ENCODE results near the gene PCDHGA12.
"Not testable (repeated sequence)": the region's sequence is repeated elsewhere in the genome, so short reads cannot be mapped to it uniquely, and the experiment has no call there.

The PCDHGA12 gene

DNA sequence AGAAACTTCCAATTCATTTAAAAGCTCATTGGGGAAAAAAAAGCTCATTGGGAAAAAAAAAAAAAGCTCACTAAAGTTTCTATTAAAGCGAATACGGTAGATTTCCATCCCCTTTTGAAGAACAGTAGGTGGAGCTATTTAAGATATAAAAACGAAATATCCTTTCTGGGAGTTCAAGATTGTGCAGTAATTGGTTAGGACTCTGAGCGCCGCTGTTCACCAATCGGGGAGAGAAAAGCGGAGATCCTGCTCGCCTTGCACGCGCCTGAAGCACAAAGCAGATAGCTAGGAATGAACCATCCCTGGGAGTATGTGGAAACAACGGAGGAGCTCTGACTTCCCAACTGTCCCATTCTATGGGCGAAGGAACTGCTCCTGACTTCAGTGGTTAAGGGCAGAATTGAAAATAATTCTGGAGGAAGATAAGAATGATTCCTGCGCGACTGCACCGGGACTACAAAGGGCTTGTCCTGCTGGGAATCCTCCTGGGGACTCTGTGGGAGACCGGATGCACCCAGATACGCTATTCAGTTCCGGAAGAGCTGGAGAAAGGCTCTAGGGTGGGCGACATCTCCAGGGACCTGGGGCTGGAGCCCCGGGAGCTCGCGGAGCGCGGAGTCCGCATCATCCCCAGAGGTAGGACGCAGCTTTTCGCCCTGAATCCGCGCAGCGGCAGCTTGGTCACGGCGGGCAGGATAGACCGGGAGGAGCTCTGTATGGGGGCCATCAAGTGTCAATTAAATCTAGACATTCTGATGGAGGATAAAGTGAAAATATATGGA is at the start of gene PCDHGA12:
Gene PCDHGA12, plus strand, starts transcription at position 176 of the 782 bp plus-strand sequence. Its CDS starts 253 bp downstream, at position 429.
- Mint-ChIP-seq H3K27ac (peak within 1 kb of the TSS; percentile 60), H3K4me3 (peak within 1 kb of the TSS; percentile 64), H3K27me3 (peaks cover 78% of the 10 kb centered on the region), H3K36me3 (ENCODE audit: low read depth) (peaks cover 19% of the 10 kb centered on the region), H3K9me3 (peaks cover 27% of the 10 kb centered on the region), H3K4me1 (ENCODE audit: low read depth) (peaks cover 19% of the 10 kb centered on the region)
- DNase-seq = no peak

DNA sequence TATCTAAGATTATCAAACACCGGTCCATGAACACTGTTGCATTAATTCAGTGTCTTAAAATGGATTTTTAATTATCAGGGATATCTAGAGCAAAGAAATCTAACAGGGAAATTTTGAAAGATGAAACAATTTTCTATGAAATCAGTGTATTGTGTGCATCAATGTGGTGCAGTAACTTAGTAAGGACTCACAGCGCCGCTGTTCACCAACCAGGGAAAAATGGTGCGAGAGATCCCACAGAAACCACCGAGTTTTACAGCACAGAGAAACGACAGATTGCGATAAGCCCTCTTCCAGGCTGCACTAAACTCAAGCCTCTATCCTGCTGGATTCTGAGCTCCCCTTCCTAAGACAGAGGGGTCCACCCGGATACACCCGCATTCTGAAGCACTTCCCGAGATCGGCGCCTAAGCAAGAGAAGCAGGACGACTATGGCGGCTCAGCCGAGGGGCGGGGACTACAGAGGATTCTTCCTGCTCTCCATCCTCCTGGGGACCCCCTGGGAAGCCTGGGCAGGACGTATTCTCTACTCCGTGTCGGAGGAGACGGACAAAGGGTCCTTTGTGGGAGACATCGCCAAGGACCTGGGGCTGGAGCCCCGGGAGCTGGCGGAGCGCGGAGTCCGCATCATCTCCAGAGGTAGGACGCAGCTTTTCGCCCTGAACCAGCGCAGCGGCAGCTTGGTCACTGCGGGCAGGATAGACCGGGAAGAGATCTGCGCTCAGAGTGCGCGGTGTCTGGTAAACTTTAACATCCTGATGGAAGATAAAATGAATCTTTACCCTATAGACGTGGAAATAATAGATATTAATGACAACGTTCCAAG is 47.6 kb upstream of the PCDHGA12 start, which contains the start of gene PCDHGA7:
Gene PCDHGA7, plus strand, starts transcription at position 274 of the 826 bp plus-strand sequence. Its CDS starts 158 bp downstream, at position 432.
- peaks cover 7% of the 10 kb centered on the region for H3K36me3 Mint-ChIP-seq (ENCODE audit: low read depth)
- DNase-seq = no peak
- peaks cover 33% of the 10 kb centered on the region for H3K9me3 Mint-ChIP-seq
- H3K27ac Mint-ChIP-seq = no peak within 1 kb of the TSS
- H3K4me1 Mint-ChIP-seq (ENCODE audit: low read depth) = no peaks in the 10 kb centered on the region
- peaks cover 76% of the 10 kb centered on the region for H3K27me3 Mint-ChIP-seq
- peak within 1 kb of the TSS; percentile 49 for H3K4me3 Mint-ChIP-seq

DNA sequence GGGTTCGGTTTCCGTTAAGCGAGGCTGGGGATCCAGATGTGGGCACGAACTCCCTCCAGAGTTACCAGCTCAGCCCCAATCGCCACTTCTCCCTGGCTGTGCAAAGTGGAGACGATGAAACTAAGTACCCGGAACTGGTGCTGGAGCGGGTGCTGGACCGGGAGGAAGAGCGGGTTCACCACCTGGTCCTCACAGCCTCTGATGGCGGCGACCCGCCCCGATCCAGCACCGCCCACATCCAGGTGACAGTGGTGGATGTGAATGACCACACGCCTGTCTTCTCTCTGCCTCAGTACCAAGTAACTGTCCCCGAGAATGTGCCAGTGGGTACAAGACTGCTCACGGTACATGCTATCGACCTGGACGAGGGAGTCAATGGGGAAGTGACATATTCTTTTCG is 47.0 kb upstream of the PCDHGA12 start:
- Mint-ChIP-seq H3K4me1 (ENCODE audit: low read depth) (no peaks in the 10 kb centered on the region), H3K27me3 (peaks cover 79% of the 10 kb centered on the region), H3K4me3 (no peak overlapping the region), H3K27ac (no peak overlapping the region), H3K9me3 (peaks cover 35% of the 10 kb centered on the region), H3K36me3 (ENCODE audit: low read depth) (peaks cover 9% of the 10 kb centered on the region)
- no peak for DNase-seq

DNA sequence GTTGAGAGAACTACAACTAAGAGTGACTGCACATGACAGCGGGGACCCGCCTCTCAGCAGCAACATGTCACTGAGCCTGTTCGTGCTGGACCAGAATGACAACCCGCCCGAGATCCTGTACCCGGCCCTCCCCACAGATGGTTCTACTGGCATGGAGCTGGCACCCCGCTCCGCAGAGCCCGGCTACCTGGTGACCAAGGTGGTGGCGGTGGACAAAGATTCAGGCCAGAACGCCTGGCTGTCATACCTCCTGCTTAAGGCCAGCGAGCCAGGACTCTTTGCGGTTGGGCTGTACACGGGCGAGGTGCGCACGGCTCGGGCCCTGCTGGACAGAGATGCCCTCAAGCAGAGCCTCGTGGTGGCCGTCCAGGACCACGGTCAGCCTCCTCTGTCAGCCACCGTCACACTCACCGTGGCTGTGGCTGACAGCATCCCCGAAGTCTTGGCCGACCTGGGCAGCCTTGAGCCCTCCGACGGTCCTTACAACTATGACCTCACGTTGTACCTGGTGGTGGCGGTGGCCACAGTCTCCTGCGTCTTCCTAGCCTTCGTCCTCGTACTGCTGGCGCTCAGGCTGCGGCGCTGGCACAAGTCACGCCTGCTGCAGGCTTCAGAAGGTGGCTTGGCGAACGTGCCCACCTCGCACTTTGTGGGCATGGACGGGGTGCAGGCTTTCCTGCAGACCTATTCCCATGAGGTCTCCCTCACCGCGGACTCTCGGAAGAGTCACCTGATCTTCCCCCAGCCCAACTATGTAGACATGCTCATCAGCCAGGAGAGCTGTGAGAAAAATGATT is 45.6 kb upstream of the PCDHGA12 start:
- DNase-seq = no peak
- peaks cover 88% of the 10 kb centered on the region for H3K27me3 Mint-ChIP-seq
- H3K4me3 Mint-ChIP-seq = no peak overlapping the region
- H3K27ac Mint-ChIP-seq = no peak overlapping the region
- H3K9me3 Mint-ChIP-seq = peaks cover 46% of the 10 kb centered on the region
- H3K4me1 Mint-ChIP-seq (ENCODE audit: low read depth) = no peaks in the 10 kb centered on the region
- H3K36me3 Mint-ChIP-seq (ENCODE audit: low read depth) = peaks cover 13% of the 10 kb centered on the region

DNA sequence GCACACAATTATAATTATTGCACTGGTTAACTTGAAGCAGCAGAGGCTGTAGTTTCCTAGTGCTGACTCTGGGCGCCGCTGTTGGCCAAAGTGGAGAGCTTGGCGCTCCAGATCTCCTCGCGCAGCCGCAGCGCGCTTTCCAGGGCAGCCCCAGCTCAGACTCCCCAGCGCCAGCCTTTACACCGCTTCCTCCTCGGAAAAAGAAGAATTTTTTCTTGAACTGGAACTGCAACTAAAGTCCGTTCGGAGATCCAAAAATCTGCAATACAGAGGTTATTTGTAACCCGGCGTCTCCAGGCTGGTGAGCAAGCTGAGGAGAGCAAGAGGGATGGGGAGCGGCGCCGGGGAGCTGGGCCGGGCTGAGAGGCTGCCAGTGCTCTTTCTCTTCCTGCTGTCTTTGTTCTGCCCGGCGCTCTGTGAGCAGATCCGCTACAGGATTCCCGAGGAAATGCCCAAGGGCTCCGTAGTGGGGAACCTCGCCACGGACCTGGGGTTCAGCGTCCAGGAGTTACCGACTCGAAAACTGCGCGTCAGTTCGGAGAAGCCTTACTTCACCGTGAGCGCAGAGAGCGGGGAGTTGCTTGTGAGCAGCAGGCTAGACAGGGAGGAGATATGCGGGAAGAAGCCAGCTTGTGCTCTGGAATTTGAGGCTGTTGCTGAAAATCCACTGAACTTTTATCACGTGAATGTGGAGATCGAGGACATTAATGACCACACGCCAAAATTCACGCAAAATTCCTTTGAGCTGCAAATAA is 42.6 kb upstream of the PCDHGA12 start, which contains the start of gene PCDHGB4:
Gene PCDHGB4, plus strand, starts transcription at position 142 of the 755 bp plus-strand sequence. Its CDS starts 187 bp downstream, at position 329.
- Mint-ChIP-seq H3K4me3 (peak within 1 kb of the TSS; percentile 51), H3K36me3 (ENCODE audit: low read depth) (peaks cover 14% of the 10 kb centered on the region), H3K27me3 (peaks cover 89% of the 10 kb centered on the region), H3K9me3 (peaks cover 54% of the 10 kb centered on the region)
- DNase-seq; H3K4me1 Mint-ChIP-seq (ENCODE audit: low read depth); H3K27ac Mint-ChIP-seq: not testable (repeated sequence)

DNA sequence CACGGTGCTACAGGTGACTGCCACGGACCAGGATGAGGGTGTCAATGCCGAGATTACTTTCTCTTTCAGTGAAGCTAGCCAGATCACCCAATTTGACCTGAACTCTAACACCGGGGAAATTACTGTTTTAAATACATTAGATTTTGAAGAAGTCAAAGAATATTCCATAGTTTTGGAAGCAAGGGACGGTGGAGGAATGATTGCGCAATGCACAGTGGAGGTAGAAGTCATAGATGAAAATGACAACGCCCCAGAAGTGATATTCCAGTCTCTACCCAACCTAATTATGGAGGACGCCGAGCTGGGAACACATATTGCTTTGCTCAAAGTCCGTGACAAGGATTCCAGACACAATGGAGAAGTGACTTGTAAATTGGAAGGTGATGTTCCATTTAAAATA is 41.6 kb upstream of the PCDHGA12 start:
- Mint-ChIP-seq H3K27me3 (peaks cover 89% of the 10 kb centered on the region), H3K36me3 (ENCODE audit: low read depth) (peaks cover 16% of the 10 kb centered on the region), H3K4me1 (ENCODE audit: low read depth) (peaks cover 2% of the 10 kb centered on the region), H3K4me3 (no peak overlapping the region), H3K9me3 (peaks cover 56% of the 10 kb centered on the region), H3K27ac (no peak overlapping the region)
- no peak for DNase-seq

DNA sequence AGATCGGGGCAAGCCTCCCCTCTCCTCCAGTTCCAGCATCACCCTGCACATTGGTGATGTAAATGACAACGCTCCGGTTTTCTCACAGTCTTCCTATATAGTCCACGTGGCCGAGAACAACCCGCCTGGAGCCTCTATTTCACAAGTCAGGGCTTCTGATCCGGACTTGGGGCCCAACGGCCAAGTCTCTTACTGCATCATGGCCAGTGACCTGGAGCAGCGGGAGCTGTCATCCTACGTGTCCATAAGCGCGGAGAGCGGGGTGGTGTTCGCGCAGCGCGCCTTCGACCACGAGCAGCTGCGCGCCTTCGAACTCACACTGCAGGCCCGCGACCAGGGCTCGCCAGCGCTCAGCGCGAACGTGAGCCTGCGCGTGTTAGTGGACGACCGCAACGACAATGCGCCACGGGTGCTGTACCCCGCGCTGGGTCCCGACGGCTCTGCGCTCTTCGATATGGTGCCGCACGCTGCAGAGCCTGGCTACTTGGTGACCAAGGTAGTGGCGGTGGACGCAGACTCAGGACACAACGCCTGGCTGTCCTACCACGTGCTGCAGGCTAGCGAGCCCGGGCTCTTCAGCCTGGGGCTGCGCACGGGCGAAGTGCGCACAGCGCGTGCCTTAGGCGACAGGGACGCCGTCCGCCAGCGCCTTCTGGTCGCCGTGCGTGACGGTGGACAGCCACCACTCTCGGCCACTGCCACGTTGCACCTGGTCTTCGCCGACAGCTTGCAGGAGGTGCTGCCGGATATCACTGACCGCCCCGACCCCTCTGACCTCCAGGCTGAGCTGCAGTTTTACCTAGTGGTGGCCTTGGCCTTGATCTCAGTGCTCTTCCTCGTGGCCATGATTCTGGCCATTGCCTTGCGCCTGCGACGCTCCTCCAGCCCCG is 40.9 kb upstream of the PCDHGA12 start:
- peaks cover 2% of the 10 kb centered on the region for H3K4me1 Mint-ChIP-seq (ENCODE audit: low read depth)
- H3K27me3 Mint-ChIP-seq = peaks cover 89% of the 10 kb centered on the region
- H3K27ac Mint-ChIP-seq = no peak overlapping the region
- peaks cover 57% of the 10 kb centered on the region for H3K9me3 Mint-ChIP-seq
- DNase-seq = no peak
- H3K36me3 Mint-ChIP-seq (ENCODE audit: low read depth) = peaks cover 18% of the 10 kb centered on the region
- H3K4me3 Mint-ChIP-seq = no peak overlapping the region

DNA sequence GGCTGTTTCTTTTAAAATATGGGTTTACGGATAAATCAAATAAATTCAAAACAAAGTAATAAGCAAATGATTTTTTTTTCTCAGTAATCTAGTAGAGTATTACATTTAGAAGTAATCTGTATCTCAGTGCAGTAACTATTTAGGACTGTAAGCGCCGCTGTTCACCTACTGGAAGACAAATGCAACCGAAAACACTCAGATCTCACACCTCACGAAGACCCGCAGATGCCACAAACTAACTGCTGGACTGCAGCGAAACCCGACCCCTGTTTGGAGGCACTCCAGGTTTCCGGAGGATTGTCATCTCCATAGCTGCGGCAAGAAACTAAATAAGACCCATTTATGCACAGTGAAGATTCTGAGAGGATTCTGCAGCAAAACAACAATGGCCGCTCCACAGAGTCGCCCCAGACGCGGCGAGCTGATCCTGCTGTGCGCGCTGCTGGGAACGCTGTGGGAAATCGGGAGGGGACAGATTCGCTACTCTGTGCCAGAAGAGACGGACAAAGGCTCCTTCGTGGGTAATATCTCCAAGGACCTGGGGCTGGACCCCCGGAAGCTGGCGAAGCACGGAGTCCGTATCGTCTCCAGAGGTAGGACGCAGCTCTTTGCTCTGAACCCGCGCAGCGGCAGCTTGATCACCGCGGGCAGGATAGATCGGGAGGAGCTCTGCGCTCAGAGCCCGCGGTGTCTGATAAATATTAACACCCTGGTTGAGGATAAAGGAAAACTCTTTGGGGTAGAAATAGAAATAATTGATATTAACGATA is 37.7 kb upstream of the PCDHGA12 start, which contains the start of gene PCDHGA8:
Gene PCDHGA8, plus strand, starts transcription at position 205 of the 770 bp plus-strand sequence. Its CDS starts 181 bp downstream, at position 386.
- no peak within 1 kb of the TSS for H3K4me3 Mint-ChIP-seq
- peaks cover 2% of the 10 kb centered on the region for H3K4me1 Mint-ChIP-seq (ENCODE audit: low read depth)
- H3K27me3 Mint-ChIP-seq = peaks cover 84% of the 10 kb centered on the region
- no peak within 1 kb of the TSS for H3K27ac Mint-ChIP-seq
- H3K9me3 Mint-ChIP-seq = peaks cover 48% of the 10 kb centered on the region
- H3K36me3 Mint-ChIP-seq (ENCODE audit: low read depth) = peaks cover 22% of the 10 kb centered on the region
- DNase-seq = no peak

DNA sequence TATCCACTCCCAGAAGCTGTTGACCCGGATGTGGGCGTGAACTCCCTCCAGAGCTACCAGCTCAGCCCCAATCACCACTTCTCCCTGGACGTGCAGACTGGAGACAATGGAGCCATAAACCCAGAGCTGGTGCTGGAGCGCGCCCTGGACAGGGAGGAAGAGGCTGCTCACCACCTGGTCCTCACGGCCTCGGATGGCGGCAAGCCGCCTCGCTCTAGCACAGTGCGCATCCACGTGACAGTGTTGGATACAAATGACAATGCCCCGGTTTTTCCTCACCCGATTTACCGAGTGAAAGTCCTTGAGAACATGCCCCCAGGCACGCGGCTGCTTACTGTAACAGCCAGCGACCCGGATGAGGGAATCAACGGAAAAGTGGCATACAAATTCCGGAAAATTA is 37.0 kb upstream of the PCDHGA12 start:
- Mint-ChIP-seq H3K27ac (no peak overlapping the region), H3K4me1 (ENCODE audit: low read depth) (peaks cover 2% of the 10 kb centered on the region), H3K4me3 (no peak overlapping the region), H3K9me3 (peaks cover 45% of the 10 kb centered on the region), H3K36me3 (ENCODE audit: low read depth) (peaks cover 21% of the 10 kb centered on the region), H3K27me3 (peaks cover 85% of the 10 kb centered on the region)
- DNase-seq = no peak

DNA sequence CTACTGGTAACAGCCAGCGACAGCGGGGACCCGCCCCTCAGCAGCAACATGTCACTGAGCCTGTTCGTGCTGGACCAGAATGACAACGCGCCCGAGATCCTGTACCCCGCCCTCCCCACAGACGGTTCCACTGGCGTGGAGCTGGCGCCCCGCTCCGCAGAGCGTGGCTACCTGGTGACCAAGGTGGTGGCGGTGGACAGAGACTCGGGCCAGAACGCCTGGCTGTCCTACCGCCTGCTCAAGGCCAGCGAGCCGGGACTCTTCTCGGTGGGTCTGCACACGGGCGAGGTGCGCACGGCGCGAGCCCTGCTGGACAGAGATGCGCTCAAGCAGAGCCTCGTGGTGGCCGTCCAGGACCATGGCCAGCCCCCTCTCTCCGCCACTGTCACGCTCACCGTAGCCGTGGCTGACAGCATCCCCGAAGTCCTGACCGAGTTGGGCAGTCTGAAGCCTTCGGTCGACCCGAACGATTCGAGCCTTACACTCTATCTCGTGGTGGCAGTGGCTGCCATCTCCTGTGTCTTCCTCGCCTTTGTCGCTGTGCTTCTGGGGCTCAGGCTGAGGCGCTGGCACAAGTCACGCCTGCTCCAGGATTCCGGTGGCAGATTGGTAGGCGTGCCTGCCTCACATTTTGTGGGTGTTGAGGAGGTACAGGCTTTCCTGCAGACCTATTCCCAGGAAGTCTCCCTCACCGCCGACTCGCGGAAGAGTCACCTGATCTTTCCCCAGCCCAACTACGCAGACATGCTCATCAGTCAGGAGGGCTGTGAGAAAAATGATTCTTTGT is 35.7 kb upstream of the PCDHGA12 start:
- H3K4me3 Mint-ChIP-seq; H3K27ac Mint-ChIP-seq; H3K4me1 Mint-ChIP-seq (ENCODE audit: low read depth); DNase-seq: not testable (repeated sequence)
- Mint-ChIP-seq H3K36me3 (ENCODE audit: low read depth) (peaks cover 23% of the 10 kb centered on the region), H3K9me3 (peaks cover 43% of the 10 kb centered on the region), H3K27me3 (peaks cover 85% of the 10 kb centered on the region)

DNA sequence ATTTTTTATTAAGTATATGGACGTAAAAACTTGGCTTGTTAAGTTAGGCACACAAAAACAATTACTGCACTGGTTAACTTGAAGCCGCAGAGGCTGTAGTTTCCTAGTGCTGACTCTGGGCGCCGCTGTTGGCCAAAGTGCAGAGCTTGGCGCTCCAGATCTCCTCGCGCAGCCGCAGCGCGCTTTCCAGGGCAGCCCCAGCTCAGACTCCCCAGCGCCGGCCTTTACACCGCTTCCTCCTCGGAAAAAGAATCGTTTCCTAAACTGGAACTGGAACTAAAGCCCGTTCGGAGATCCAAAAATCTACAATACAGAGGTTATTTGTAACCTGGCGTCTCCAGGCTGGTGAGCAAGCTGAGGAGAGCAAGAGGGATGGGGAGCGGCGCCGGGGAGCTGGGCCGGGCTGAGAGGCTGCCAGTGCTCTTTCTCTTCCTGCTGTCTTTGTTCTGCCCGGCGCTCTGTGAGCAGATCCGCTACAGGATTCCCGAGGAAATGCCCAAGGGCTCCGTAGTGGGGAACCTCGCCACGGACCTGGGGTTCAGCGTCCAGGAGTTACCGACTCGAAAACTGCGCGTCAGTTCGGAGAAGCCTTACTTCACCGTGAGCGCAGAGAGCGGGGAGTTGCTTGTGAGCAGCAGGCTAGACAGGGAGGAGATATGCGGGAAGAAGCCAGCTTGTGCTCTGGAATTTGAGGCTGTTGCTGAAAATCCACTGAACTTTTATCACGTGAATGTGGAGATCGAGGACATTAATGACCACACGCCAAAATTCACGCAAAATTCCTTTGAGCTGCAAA is 32.4 kb upstream of the PCDHGA12 start, which contains the start of gene PCDHGB5:
Gene PCDHGB5, plus strand, starts transcription at position 192 of the 796 bp plus-strand sequence. Its CDS starts 181 bp downstream, at position 373.
- H3K9me3 Mint-ChIP-seq = peaks cover 35% of the 10 kb centered on the region
- peaks cover 21% of the 10 kb centered on the region for H3K36me3 Mint-ChIP-seq (ENCODE audit: low read depth)
- DNase-seq = peak; percentile 52
- peak within 1 kb of the TSS; percentile 50 for H3K4me3 Mint-ChIP-seq
- H3K27me3 Mint-ChIP-seq = peaks cover 83% of the 10 kb centered on the region
- not testable (repeated sequence) for H3K4me1 Mint-ChIP-seq (ENCODE audit: low read depth); H3K27ac Mint-ChIP-seq

All from activated T-cell treated with anti-CD3 and anti-CD28 coated beads, Interleukin-2, amount 50 U/mL, for 24 hours (primary cell).